ENCODE measurements around the gene INHA.

GRCh38 chr2:219553463-219553963, 18.6 kb upstream of the INHA start:
- TF ChIP-seq, protein P1, sequence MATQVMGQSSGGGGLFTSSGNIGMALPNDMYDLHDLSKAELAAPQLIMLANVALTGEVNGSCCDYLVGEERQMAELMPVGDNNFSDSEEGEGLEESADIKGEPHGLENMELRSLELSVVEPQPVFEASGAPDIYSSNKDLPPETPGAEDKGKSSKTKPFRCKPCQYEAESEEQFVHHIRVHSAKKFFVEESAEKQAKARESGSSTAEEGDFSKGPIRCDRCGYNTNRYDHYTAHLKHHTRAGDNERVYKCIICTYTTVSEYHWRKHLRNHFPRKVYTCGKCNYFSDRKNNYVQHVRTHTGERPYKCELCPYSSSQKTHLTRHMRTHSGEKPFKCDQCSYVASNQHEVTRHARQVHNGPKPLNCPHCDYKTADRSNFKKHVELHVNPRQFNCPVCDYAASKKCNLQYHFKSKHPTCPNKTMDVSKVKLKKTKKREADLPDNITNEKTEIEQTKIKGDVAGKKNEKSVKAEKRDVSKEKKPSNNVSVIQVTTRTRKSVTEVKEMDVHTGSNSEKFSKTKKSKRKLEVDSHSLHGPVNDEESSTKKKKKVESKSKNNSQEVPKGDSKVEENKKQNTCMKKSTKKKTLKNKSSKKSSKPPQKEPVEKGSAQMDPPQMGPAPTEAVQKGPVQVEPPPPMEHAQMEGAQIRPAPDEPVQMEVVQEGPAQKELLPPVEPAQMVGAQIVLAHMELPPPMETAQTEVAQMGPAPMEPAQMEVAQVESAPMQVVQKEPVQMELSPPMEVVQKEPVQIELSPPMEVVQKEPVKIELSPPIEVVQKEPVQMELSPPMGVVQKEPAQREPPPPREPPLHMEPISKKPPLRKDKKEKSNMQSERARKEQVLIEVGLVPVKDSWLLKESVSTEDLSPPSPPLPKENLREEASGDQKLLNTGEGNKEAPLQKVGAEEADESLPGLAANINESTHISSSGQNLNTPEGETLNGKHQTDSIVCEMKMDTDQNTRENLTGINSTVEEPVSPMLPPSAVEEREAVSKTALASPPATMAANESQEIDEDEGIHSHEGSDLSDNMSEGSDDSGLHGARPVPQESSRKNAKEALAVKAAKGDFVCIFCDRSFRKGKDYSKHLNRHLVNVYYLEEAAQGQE (IDR thresholded peaks at IDR 0.05; ENCODE audit: low read depth, low read length) = no peak
- no peak for TF ChIP-seq POLR2AphosphoS5 (IDR thresholded peaks at IDR 0.05; ENCODE audit: low read depth, low read length)
